ENCODE measurements around the gene TJP3.

The TJP3 gene

GRCh38 chr19:3692141-3693024 is 15.8 kb upstream of the TJP3 start:
- peak; percentile 42 for DNase-seq

GRCh38 chr19:3693025-3693925 is 14.9 kb upstream of the TJP3 start:
- no peak for DNase-seq

GRCh38 chr19:3694361-3695123 is 13.6 kb upstream of the TJP3 start:
- no peak for DNase-seq

GRCh38 chr19:3695124-3695733 is 13.0 kb upstream of the TJP3 start:
- DNase-seq = no peak

GRCh38 chr19:3695986-3696659 is 12.1 kb upstream of the TJP3 start:
- no peak for DNase-seq

- DNase-seq = no peak
Observed at GRCh38 chr19:3696660-3696995, 11.6 kb upstream of the TJP3 start.

- no peak for DNase-seq
Observed at GRCh38 chr19:3697094-3697493, 11.1 kb upstream of the TJP3 start.

- no peak for DNase-seq
Observed at GRCh38 chr19:3697671-3698385, 10.4 kb upstream of the TJP3 start.

GRCh38 chr19:3698386-3698950 is 9.7 kb upstream of the TJP3 start:
- no peak for DNase-seq

- DNase-seq = peak; percentile 7
Observed at GRCh38 chr19:3698974-3699740, 9.0 kb upstream of the TJP3 start.

GRCh38 chr19:3699741-3700241 is 8.4 kb upstream of the TJP3 start:
- DNase-seq = no peak

- peak; percentile 87 for DNase-seq
Observed at GRCh38 chr19:3700242-3701032, 7.7 kb upstream of the TJP3 start, which contains the start of gene PIP5K1C. TSS of gene PIP5K1C (minus strand) at chr19:3700468. CDS start at chr19:3700390, 78 bp downstream.

GRCh38 chr19:3701200-3701599 is 7.0 kb upstream of the TJP3 start:
- no peak for DNase-seq

- DNase-seq = no peak
Observed at GRCh38 chr19:3707868-3708206, 347 bp upstream of the TJP3 start.

GRCh38 chr19:3710265-3710812 is 2.2 kb downstream of the TJP3 start:
- DNase-seq = no peak

- no peak for DNase-seq
Observed at GRCh38 chr19:3712663-3713611, 4.8 kb downstream of the TJP3 start.

GRCh38 chr19:3716147-3716668 is 8.0 kb downstream of the TJP3 start:
- DNase-seq = no peak
